ENCODE results near the gene LRFN2.

DNA sequence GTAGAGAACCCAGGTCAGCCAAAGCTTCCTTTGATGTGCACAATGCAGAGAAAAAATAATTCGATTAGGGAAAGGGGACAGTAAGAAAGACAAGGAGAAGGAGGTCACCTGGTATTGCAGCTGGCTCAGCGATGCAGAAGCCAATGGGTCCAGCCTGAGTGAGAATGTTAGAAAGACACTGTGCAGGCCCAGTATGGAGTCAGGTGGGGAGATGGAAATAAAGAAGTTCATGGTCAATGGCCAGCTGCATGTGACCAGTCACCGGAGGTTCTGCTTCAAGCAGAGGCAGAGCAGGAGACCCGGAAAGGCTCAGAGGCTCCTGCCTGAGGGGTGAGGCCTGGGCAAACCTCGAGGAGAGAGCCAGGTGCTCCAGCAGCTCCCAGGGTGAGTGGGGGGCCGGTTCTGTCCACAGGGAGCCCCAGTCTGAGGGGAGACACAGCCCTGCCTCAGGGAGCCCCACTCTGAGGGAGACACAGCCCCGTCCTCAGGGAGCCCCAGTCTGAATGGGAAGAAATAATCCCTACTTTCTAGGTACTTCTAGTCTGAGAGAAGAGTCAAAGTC is 51.3 kb downstream of the LRFN2 start:
- TF ChIP-seq, protein P1, sequence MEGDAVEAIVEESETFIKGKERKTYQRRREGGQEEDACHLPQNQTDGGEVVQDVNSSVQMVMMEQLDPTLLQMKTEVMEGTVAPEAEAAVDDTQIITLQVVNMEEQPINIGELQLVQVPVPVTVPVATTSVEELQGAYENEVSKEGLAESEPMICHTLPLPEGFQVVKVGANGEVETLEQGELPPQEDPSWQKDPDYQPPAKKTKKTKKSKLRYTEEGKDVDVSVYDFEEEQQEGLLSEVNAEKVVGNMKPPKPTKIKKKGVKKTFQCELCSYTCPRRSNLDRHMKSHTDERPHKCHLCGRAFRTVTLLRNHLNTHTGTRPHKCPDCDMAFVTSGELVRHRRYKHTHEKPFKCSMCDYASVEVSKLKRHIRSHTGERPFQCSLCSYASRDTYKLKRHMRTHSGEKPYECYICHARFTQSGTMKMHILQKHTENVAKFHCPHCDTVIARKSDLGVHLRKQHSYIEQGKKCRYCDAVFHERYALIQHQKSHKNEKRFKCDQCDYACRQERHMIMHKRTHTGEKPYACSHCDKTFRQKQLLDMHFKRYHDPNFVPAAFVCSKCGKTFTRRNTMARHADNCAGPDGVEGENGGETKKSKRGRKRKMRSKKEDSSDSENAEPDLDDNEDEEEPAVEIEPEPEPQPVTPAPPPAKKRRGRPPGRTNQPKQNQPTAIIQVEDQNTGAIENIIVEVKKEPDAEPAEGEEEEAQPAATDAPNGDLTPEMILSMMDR (conservative IDR thresholded peaks at IDR 0.05; ENCODE audit: low read depth, low read length): no peak
- TF ChIP-seq EZH2 (IDR thresholded peaks at IDR 0.05; ENCODE audit: low read length, unreplicated experiment): no peak
